H54 (cell line): ENCODE measurements around the gene ZNF367.

Source experiments
- DNase-seq: peaks from one replicate; pipeline ENCODE4 v3.0.0; 2011; ENCODE audit warnings: low spot score, mixed read lengths; ENCODE audit not compliant: insufficient read length
- FAIRE-seq: peaks from 3 replicates; lab custom pipeline; 2011; peaks lifted over from hg19 to GRCh38; lab: Jason Lieb, UNC
- POLR2A ChIP-seq: IDR thresholded peaks from 2 replicates; pipeline ENCODE4 v1.6.1; 2011; ENCODE audit warnings: low read depth, mild to moderate bottlenecking, low read length

ZNF367 gene

GRCh38 chr9:96448546-96449170 lies 30.5 kb upstream of the ZNF367 start:
- no peak for TF ChIP-seq POLR2A
- no peak for FAIRE-seq
- no peak for DNase-seq

DNA sequence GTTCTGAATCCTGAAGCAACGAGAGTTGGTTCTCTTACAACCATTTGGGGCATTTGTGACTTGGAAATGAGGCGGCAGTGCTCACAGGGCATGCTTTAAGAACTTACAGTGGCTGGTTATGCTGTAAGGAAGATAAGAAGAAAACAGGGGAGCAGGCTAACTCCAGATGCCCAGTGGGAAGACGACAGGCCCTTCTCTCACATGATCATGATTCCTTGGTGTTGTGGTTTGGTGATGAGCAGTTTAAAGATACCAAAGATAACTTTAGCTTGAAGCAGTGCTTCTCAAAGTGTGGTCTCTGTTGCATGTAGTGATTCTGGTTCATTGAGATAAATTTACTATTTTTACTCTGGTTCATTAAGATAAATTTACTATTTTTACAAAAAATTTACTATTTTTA lies 29.2 kb upstream of the ZNF367 start:
- DNase-seq: no peak
- FAIRE-seq: peak; percentile 57
- no peak for TF ChIP-seq POLR2A

GRCh38 chr9:96442491-96442890 lies 24.3 kb upstream of the ZNF367 start:
- DNase-seq (no peak), FAIRE-seq (no peak)
- TF ChIP-seq POLR2A: no peak

DNA sequence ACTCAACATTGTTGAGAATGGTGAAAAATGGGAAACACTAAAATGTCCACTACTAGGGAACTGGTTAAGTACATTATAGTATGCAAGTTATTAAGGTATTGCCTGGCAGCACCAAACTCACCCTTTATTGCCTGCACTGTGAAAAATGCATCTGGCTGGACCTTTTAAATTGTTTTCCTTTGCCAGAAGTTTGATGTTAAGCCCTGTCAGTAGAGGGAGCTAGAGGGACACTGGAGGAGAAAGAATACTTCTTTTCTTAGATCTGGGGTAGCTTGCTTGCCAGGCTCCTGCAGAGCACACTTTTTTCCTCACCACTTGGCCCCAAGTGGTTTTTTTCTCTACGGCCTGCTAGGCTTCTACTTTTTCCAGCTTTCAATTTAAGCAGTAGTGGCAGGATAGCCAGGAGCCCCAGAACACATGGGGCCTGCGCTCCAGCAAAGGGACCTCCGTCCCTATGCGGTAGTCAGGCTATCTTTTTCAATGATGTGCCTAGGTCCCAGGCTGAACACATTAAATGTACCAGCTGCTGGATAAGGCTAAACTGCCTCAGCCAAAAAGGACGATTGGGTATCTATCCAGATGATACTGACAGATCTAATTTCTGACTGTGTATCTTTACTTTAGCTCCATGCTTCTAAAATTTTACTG lies 23.8 kb upstream of the ZNF367 start:
- TF ChIP-seq POLR2A: no peak
- DNase-seq: no peak
- no peak for FAIRE-seq

GRCh38 chr9:96440671-96441199 lies 22.6 kb upstream of the ZNF367 start:
- FAIRE-seq: no peak
- DNase-seq: no peak
- no peak for TF ChIP-seq POLR2A

GRCh38 chr9:96437454-96437853 lies 19.3 kb upstream of the ZNF367 start:
- DNase-seq: no peak
- no peak for FAIRE-seq
- no peak for TF ChIP-seq POLR2A

DNA sequence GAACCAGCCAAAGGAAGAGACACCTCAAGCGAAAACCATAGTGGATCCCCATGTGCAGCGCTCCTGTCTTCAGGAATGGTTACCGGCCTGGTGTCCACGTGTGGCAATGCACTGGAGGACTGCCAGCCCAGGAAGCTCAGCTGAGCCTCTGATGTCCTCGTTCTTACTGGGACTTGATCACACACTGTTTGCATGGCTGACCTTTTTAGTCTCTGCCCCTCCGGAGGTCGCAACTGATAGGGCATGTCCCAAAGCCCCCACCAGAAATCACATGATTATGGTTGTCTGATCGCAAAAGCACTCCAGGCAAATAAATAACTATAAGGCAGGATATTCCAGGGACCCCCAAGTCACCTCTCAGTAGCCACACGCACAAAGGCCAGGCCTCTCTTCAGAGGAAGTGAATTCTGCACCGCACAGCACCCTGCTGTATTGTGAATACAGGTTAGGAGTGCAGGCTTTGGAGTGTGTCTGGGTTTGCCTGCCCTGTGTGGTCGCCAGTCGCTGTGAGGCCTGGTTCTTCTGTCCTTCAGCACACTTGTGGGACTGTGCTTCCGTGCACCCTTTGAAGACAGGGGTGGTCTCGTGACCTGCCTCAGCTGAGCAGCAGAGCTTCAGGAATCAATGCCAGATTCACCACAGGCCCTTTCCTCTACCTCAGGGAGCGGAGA lies 18.4 kb upstream of the ZNF367 start:
- TF ChIP-seq POLR2A: no peak
- FAIRE-seq: no peak
- DNase-seq: no peak

- no peak for FAIRE-seq
- DNase-seq: no peak
- TF ChIP-seq POLR2A: no peak
Measured at GRCh38 chr9:96436063-96436455, 17.9 kb upstream of the ZNF367 start.

- no peak for TF ChIP-seq POLR2A
- DNase-seq (no peak), FAIRE-seq (no peak)
Measured at GRCh38 chr9:96435345-96435744, 17.2 kb upstream of the ZNF367 start.

GRCh38 chr9:96430377-96430776 lies 12.2 kb upstream of the ZNF367 start:
- no peak for TF ChIP-seq POLR2A
- FAIRE-seq (no peak), DNase-seq (no peak)

GRCh38 chr9:96429732-96430131 lies 11.6 kb upstream of the ZNF367 start:
- no peak for FAIRE-seq
- no peak for TF ChIP-seq POLR2A

DNA sequence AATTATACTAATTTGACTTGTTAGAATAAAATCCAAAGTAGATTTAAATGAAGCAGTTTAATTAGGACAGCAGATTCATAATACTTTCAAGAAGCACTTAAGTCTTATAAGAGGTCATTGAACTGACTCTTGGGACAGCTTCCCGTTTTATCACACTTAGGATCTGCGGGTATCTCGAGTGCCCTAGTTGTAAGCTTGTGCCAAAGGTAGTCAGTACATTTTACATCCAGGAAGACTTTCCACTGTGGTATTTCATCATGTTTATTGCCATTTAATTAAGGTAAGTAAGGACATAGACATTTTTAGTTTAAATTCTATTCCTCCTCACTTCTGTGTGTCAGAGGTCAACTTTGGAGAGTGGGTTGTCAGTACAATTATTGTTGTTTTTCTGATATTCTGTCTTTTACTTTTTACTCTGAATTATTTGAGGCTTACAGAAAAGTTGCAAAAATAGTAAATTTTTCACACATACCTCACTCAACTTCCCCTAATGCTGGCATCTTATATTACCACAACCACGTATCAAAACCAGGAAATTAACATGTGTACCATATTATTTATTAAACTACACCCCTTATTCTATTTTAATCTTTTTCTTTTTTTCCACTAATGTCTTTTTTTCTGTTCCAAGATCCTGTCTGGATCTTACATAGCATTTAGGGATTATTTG lies 7.5 kb upstream of the ZNF367 start:
- DNase-seq (no peak), FAIRE-seq (peak; percentile 23)
- no peak for TF ChIP-seq POLR2A

More at GRCh38 chr9:96429732-96430131, 11.6 kb upstream of the ZNF367 start:
- DNase-seq: no peak

DNA sequence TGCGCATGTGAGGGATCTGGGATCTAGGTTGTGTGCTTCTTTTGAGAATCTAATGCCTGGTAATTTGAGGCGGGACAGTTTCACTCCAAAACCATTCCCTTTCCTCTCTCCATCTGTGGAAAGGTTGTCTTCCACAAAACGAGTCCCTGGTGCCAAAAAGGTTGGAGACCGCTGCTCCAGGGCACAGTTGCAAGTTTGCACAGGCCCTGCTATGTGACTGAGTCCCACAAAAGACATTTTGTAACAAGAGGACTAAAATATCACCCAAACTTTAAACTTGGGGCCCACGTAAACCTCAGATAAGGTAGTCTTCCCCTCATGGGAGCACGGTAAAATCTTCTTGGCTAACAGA lies 5.8 kb upstream of the ZNF367 start:
- no peak for FAIRE-seq
- no peak for DNase-seq
- TF ChIP-seq POLR2A: no peak

- FAIRE-seq (no peak), DNase-seq (no peak)
- no peak for TF ChIP-seq POLR2A
Measured at GRCh38 chr9:96423322-96423984, 5.3 kb upstream of the ZNF367 start.
